ENCODE results near the gene RAB42. TPM values are rescaled to one million over a fixed set of nuclear protein-coding genes. Genes with fewer than 3 reads are reported as not detected.

RAB42 gene
- polyA plus RNA-seq, 3 donors: 0.12 to 0.23 TPM; not detected in 1

DNA sequence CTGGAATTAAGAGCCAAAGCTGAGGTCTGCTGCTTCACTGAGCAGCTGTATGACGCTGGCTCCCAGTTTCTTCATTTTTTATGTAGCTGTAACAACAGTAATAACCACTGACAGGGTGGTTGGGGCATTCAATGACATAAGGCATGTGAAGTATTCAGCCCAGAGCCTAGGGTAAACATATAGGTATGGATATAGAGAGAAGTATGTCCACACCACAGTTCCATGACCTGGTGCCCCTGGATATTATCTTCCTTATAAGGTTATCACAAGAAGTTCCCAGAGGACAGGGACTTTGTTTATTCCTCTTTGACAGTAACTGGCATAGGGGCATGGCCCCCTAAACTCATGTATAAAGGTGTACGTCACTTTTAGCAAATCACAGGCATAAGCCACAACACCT, 14.7 kb downstream of the RAB42 start:
- Histone ChIP-seq H3K4me2 (replicated peaks; ENCODE audit: extremely low read depth, low read length, poor library complexity, severe bottlenecking) (no peak overlapping the region), H3K9me3 (replicated peaks in 1 of 2; ENCODE audit: control insufficient read depth in 1 of 2, insufficient read depth in 1 of 2, low read length in 2 of 2) (no peaks in the 10 kb centered on the region), H3K9ac (ENCODE audit: insufficient read depth, low read length, poor library complexity, severe bottlenecking) (no peak overlapping the region), H4K20me1 (ENCODE audit: insufficient read depth, low read length) (no peaks in the 10 kb centered on the region), H3K27me3 (ENCODE audit: control insufficient read depth in 2 of 2, insufficient read depth in 2 of 2, low read length in 2 of 2) (no peaks in the 10 kb centered on the region), H2AFZ (ENCODE audit: insufficient read depth, low read depth, low read length, poor library complexity, severe bottlenecking) (no peak overlapping the region), H3K4me1 (ENCODE audit: control insufficient read depth in 1 of 2, insufficient read depth in 2 of 2, low read length in 2 of 2) (no peaks in the 10 kb centered on the region), H3K27ac (ENCODE audit: low read depth in 1 of 2, low read length in 2 of 2) (no peak overlapping the region), H3K4me3 (replicated peaks in 1 of 3; ENCODE audit: low read depth in 2 of 3, low read length in 3 of 3) (no peak overlapping the region), H3K36me3 (replicated peaks in 1 of 2; ENCODE audit: control insufficient read depth in 1 of 2, insufficient read depth in 2 of 2, low read length in 2 of 2) (peaks cover 78 to 93% of the 10 kb centered on the region in 2 donors), H3K79me2 (ENCODE audit: insufficient read depth, low read length) (no peaks in the 10 kb centered on the region)
- intact Hi-C loops (cut with micrococcal nuclease): no loop called here
- no peak overlapping the region for H3K27ac Mint-ChIP-seq
- no CpG with 5 or more reads among the region's 2 CpGs for WGBS (ENCODE audit: insufficient coverage)
- H3K4me3 Mint-ChIP-seq: no peak overlapping the region
- TF ChIP-seq, protein P1, sequence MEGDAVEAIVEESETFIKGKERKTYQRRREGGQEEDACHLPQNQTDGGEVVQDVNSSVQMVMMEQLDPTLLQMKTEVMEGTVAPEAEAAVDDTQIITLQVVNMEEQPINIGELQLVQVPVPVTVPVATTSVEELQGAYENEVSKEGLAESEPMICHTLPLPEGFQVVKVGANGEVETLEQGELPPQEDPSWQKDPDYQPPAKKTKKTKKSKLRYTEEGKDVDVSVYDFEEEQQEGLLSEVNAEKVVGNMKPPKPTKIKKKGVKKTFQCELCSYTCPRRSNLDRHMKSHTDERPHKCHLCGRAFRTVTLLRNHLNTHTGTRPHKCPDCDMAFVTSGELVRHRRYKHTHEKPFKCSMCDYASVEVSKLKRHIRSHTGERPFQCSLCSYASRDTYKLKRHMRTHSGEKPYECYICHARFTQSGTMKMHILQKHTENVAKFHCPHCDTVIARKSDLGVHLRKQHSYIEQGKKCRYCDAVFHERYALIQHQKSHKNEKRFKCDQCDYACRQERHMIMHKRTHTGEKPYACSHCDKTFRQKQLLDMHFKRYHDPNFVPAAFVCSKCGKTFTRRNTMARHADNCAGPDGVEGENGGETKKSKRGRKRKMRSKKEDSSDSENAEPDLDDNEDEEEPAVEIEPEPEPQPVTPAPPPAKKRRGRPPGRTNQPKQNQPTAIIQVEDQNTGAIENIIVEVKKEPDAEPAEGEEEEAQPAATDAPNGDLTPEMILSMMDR (IDR thresholded peaks at IDR 0.05): no peak
- H3K9me3 Mint-ChIP-seq: no peaks in the 10 kb centered on the region
- no peaks in the 10 kb centered on the region for H3K27me3 Mint-ChIP-seq (ENCODE audit: low read depth in 3 of 3)
- H3K36me3 Mint-ChIP-seq: peaks cover 55 to 75% of the 10 kb centered on the region in 2 donors
- H3K4me1 Mint-ChIP-seq: no peaks in the 10 kb centered on the region
- no peak for DNase-seq

DNA sequence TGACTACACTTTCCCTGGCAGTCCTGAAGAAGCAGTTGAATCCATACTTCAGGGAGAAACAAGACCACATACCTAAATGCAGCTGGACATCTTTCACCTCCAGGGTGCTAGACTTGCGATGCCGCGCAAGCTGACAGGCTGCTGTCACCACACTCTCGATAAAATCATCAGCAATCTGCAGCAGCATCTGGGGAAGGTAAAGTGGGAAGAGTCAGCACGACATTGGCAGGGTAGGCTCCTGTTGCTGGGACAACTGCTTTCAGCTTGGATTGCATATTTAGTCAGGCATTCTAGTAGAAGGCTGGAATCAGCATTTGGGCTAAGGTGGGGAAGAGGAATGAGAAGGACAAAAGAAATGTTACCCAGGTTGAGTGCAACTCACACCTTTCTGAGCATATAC, 21.1 kb downstream of the RAB42 start:
- Mint-ChIP-seq H3K27me3 (ENCODE audit: low read depth in 3 of 3) (no peaks in the 10 kb centered on the region), H3K9me3 (no peaks in the 10 kb centered on the region), H3K36me3 (peaks cover 51 to 82% of the 10 kb centered on the region in 2 donors), H3K4me3 (no peak overlapping the region), H3K27ac (no peak overlapping the region), H3K4me1 (no peaks in the 10 kb centered on the region)
- no peak overlapping the region for H3K4me2 ChIP-seq (replicated peaks; ENCODE audit: extremely low read depth, low read length, poor library complexity, severe bottlenecking)
- H3K36me3 ChIP-seq (replicated peaks in 1 of 2; ENCODE audit: control insufficient read depth in 1 of 2, insufficient read depth in 2 of 2, low read length in 2 of 2): peaks cover 69 to 91% of the 10 kb centered on the region in 2 donors
- H3K9me3 ChIP-seq (replicated peaks in 1 of 2; ENCODE audit: control insufficient read depth in 1 of 2, insufficient read depth in 1 of 2, low read length in 2 of 2): no peaks in the 10 kb centered on the region
- H2AFZ ChIP-seq (ENCODE audit: insufficient read depth, low read depth, low read length, poor library complexity, severe bottlenecking): no peak overlapping the region
- H4K20me1 ChIP-seq (ENCODE audit: insufficient read depth, low read length): no peaks in the 10 kb centered on the region
- no peak overlapping the region for H3K4me3 ChIP-seq (replicated peaks in 1 of 3; ENCODE audit: low read depth in 2 of 3, low read length in 3 of 3)
- WGBS (ENCODE audit: insufficient coverage): 100% methylated on average over 4 of the region's 5 CpGs
- no peak overlapping the region for H3K9ac ChIP-seq (ENCODE audit: insufficient read depth, low read length, poor library complexity, severe bottlenecking)
- TF ChIP-seq, protein P1 (IDR thresholded peaks at IDR 0.05): no peak
- no peaks in the 10 kb centered on the region for H3K79me2 ChIP-seq (ENCODE audit: insufficient read depth, low read length)
- no peaks in the 10 kb centered on the region for H3K4me1 ChIP-seq (ENCODE audit: control insufficient read depth in 1 of 2, insufficient read depth in 2 of 2, low read length in 2 of 2)
- no peak overlapping the region for H3K27ac ChIP-seq (ENCODE audit: low read depth in 1 of 2, low read length in 2 of 2)
- H3K27me3 ChIP-seq (ENCODE audit: control insufficient read depth in 2 of 2, insufficient read depth in 2 of 2, low read length in 2 of 2): no peaks in the 10 kb centered on the region
- DNase-seq: no peak
- intact Hi-C loops (cut with micrococcal nuclease): no loop called here

Measured in CD14-positive monocyte (primary cell).